ENCODE measurements around the gene GPC3.

Gene GPC3

GRCh38 chrX:133497356-133497755 lies 488.0 kb downstream of the GPC3 start:
- Histone ChIP-seq H3K4me3 (ENCODE audit: low read depth, low read length) (no peak overlapping the region), H3K36me3 (ENCODE audit: control insufficient read depth in 2 of 2, insufficient read depth in 1 of 2, low read length in 2 of 2) (no peaks in the 10 kb centered on the region; a peak in 1 of 3 replicates), H3K27ac (ENCODE audit: extremely low read depth, low read depth, low read length) (no peak overlapping the region), H3K9me3 (ENCODE audit: control insufficient read depth, insufficient read depth, low read depth, low read length) (no peaks in the 10 kb centered on the region), H3K4me1 (ENCODE audit: control insufficient read depth, insufficient read depth, low read length) (no peaks in the 10 kb centered on the region)
- 0 out of 2 replicates have a peak, but pooled peaks have one; percentile 30 for TF ChIP-seq TRIM28 (IDR thresholded peaks at IDR 0.05; ENCODE audit: borderline replicate concordance, low read length)
- peak; percentile 22; the same call in 1 of the 2 replicates for TF ChIP-seq TCF7L2 (IDR thresholded peaks at IDR 0.05; ENCODE audit: borderline replicate concordance, low read depth, low read length)
- TF ChIP-seq ZNF626 (tag by site-specific recombination; IDR thresholded peaks at IDR 0.05) = no peak
- TF ChIP-seq ZNF585B (tag by site-specific recombination; IDR thresholded peaks at IDR 0.05) = no peak
- ChIA-PET POLR2A (no interaction called here), CTCF (no interaction called here)

DNA sequence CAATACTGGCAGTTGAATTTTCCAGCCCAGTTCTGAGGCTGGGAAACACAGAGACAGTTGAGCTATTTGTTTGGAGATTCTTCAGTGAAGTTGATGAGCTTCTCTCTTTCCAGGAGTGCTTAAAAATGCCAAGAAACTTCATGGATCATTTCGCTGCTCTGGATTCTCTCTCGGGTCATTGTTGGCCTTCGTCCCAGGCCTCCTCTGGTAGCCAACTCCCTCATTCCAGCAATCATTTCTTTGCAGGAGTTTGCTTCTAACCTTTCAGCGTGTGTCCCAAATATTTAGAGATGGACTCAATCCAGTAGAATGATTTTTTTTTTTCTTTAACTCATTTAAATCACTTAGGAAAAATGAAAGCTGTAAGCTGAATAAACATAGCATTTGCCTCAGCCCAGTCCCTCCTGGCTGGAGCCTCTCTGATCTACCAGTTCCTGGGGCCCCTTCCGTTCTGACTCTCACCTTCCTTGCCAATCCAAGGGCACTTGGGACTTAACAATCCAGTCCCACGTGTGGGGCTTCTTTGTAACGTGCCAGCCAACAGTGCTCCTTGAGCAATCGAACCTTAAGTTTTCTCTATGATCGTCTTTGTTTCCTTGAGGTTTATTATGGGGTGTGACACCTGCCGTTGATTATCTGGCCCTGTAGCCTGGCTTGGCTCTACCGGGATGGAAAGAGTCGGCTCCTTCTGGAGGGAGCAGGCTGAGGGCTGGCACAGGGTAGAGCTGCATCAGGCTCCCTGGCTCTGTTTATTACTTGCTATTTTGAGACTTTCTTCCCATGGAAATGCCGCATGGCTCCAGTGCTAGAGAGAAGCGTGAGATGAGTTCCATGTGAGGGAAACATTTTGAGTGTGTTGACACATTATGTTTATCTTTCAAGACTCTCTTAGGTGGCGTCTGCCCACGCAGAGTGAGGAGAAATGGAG lies 489.7 kb downstream of the GPC3 start:
- TF ChIP-seq KLF8 (tag by site-specific recombination; IDR thresholded peaks at IDR 0.05) (no peak), ZNF600 (tag by site-specific recombination; IDR thresholded peaks at IDR 0.05) (no peak), CTCF (tag by site-specific recombination; IDR thresholded peaks at IDR 0.05) (no peak), YY1 (tag by site-specific recombination; IDR thresholded peaks at IDR 0.05) (no peak), ZNF19 (tag by site-specific recombination; IDR thresholded peaks at IDR 0.05; ENCODE audit: low read depth) (no peak), ZNF629 (tag by site-specific recombination; IDR thresholded peaks at IDR 0.05) (no peak), HIC1 (tag by site-specific recombination; IDR thresholded peaks at IDR 0.05) (no peak), ZNF701 (tag by site-specific recombination; IDR thresholded peaks at IDR 0.05) (no peak), ZNF560 (tag by site-specific recombination; IDR thresholded peaks at IDR 0.05; ENCODE audit: borderline replicate concordance) (no peak), ZXDB (tag by site-specific recombination; IDR thresholded peaks at IDR 0.05) (no peak), ZNF211 (tag by site-specific recombination; IDR thresholded peaks at IDR 0.05; ENCODE audit: low read depth) (no peak)
- TF ChIP-seq, protein P1, sequence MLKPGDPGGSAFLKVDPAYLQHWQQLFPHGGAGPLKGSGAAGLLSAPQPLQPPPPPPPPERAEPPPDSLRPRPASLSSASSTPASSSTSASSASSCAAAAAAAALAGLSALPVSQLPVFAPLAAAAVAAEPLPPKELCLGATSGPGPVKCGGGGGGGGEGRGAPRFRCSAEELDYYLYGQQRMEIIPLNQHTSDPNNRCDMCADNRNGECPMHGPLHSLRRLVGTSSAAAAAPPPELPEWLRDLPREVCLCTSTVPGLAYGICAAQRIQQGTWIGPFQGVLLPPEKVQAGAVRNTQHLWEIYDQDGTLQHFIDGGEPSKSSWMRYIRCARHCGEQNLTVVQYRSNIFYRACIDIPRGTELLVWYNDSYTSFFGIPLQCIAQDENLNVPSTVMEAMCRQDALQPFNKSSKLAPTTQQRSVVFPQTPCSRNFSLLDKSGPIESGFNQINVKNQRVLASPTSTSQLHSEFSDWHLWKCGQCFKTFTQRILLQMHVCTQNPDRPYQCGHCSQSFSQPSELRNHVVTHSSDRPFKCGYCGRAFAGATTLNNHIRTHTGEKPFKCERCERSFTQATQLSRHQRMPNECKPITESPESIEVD (tag by site-specific recombination; IDR thresholded peaks at IDR 0.05) = no peak
- Histone ChIP-seq H3K4me3 (ENCODE audit: low read depth, low read length) (no peak overlapping the region), H3K4me1 (ENCODE audit: control insufficient read depth, insufficient read depth, low read length) (no peaks in the 10 kb centered on the region), H3K27ac (ENCODE audit: extremely low read depth, low read depth, low read length) (no peak overlapping the region), H3K9me3 (ENCODE audit: control insufficient read depth, insufficient read depth, low read depth, low read length) (no peaks in the 10 kb centered on the region), H3K36me3 (ENCODE audit: control insufficient read depth in 2 of 2, insufficient read depth in 1 of 2, low read length in 2 of 2) (no peaks in the 10 kb centered on the region; a peak in 1 of 3 replicates)
- ChIA-PET CTCF (interaction anchor here (0.6 kb wide), 1 partner anchor 590 kb away, joined by 3 read pairs; no protein-coding TSS in a partner anchor), POLR2A (no interaction called here)

All from HEK293 (cell line).